HepG2 (cell line): ENCODE results near the gene CIITA. TPM values are rescaled to one million over a fixed set of nuclear protein-coding genes. Genes with fewer than 3 reads are reported as not detected.

ENCODE experiments used
- ARNTL ChIP-seq: sonication (generic); formaldehyde crosslinking; IDR thresholded peaks from 2 replicates; pipeline ENCODE4 v1.4.0; 2020; ENCODE audit warnings: mild to moderate bottlenecking, missing genetic modification reagents
- CENPBD1 ChIP-seq: sonication (generic); formaldehyde crosslinking; IDR thresholded peaks from 2 replicates; pipeline ENCODE4 v1.8.0; 2022; ENCODE audit warnings: missing genetic modification reagents, low read depth, mild to moderate bottlenecking, borderline replicate concordance
- CHD2 ChIP-seq: IDR thresholded peaks from 2 replicates; pipeline ENCODE4 v1.6.1; 2011; ENCODE audit warnings: low read depth, low read length, improper control_type of control experiment
- FLYWCH1 ChIP-seq: sonication (generic); formaldehyde crosslinking; IDR thresholded peaks from 2 replicates; pipeline ENCODE4 v1.8.1; 2023; ENCODE audit warnings: mild to moderate bottlenecking, missing genetic modification reagents
- FOSL1 ChIP-seq: sonication (generic); formaldehyde crosslinking; IDR thresholded peaks from 2 replicates; pipeline ENCODE4 v1.9.0; 2021; ENCODE audit warnings: missing genetic modification reagents, borderline replicate concordance
- PREB ChIP-seq: sonication (generic); formaldehyde crosslinking; IDR thresholded peaks from 2 replicates; pipeline ENCODE4 v1.4.0; 2020; ENCODE audit warnings: missing genetic modification reagents
- SMAD3 ChIP-seq: sonication (generic); formaldehyde crosslinking; IDR thresholded peaks from 2 replicates; pipeline ENCODE4 v1.4.0; 2020; ENCODE audit warnings: missing genetic modification reagents
- ZBTB3 ChIP-seq: sonication (generic); formaldehyde crosslinking; IDR thresholded peaks from 2 replicates; pipeline ENCODE4 v1.4.0; 2020; ENCODE audit warnings: low read depth, mild to moderate bottlenecking, moderate library complexity, missing genetic modification reagents, borderline replicate concordance
- ZFP62 ChIP-seq: sonication (generic); formaldehyde crosslinking; IDR thresholded peaks from 2 replicates; pipeline ENCODE4 v1.4.0; 2020; ENCODE audit warnings: missing genetic modification reagents
- ZNF296 ChIP-seq: sonication (generic); formaldehyde crosslinking; conservative IDR thresholded peaks from 2 replicates; pipeline ENCODE4 v1.5.0; 2020; ENCODE audit warnings: mild to moderate bottlenecking, missing genetic modification reagents
- ZNF496 ChIP-seq: sonication (generic); formaldehyde crosslinking; IDR thresholded peaks from 2 replicates; pipeline ENCODE4 v1.8.1; 2023; ENCODE audit warnings: mild to moderate bottlenecking, moderate library complexity, missing genetic modification reagents; ENCODE audit not compliant: insufficient replicate concordance
- ZNF609 ChIP-seq: sonication (generic); formaldehyde crosslinking; IDR thresholded peaks from 2 replicates; pipeline ENCODE4 v1.4.0; 2020; ENCODE audit warnings: mild to moderate bottlenecking, missing genetic modification reagents, borderline replicate concordance
- ZNF782 ChIP-seq: sonication (generic); formaldehyde crosslinking; IDR thresholded peaks from 2 replicates; pipeline ENCODE4 v1.4.0; 2020; ENCODE audit warnings: missing genetic modification reagents, mild to moderate bottlenecking, borderline replicate concordance
- ZNF891 ChIP-seq: sonication (generic); formaldehyde crosslinking; IDR thresholded peaks from 2 replicates; pipeline ENCODE4 v1.5.0; 2020; ENCODE audit warnings: mild to moderate bottlenecking, missing genetic modification reagents
- ZSCAN30 ChIP-seq: sonication (generic); formaldehyde crosslinking; IDR thresholded peaks from 2 replicates; pipeline ENCODE4 v1.5.0; 2020; ENCODE audit warnings: mild to moderate bottlenecking, missing genetic modification reagents
- ZSCAN31 ChIP-seq: sonication (generic); formaldehyde crosslinking; IDR thresholded peaks from 2 replicates; pipeline ENCODE4 v1.5.0; 2020; ENCODE audit warnings: low read depth, mild to moderate bottlenecking, missing genetic modification reagents
- polyA plus RNA-seq, 8 experiments: library from polyadenylated mRNA; depleted of rRNA in 3 of 8; stranded (reverse) in 7 of 8; unstranded in 1 of 8; fragments of >200 nt; fragmentation: Illumina TruSeq in 4 of 8; extraction: Trizol in 4 of 8; gene quantifications; 2 replicates each; pipeline versions ENCODE4 v1.2.1 to v1.2.3, GENCODE V29; 2011 to 2016; ENCODE audit warnings: low read depth in 4 of 8, missing spikeins in 1 of 8, mixed read lengths in 1 of 8; ENCODE audit not compliant: insufficient read depth in 1 of 8
- total RNA-seq, 5 experiments: library from RNA; depleted of rRNA; stranded (reverse); fragments of >200 nt; fragmentation: Illumina TruSeq; extraction: Trizol; gene quantifications; 2 replicates each; pipeline ENCODE4 v1.2.3, GENCODE V29; 2016; ENCODE audit warnings: low read depth in 1 of 5
- TF ChIP-seq, protein P1 (sequence below): sonication (generic); formaldehyde crosslinking; IDR thresholded peaks from 2 replicates; pipeline ENCODE4 v1.4.0; 2020; ENCODE audit warnings: missing genetic modification reagents

CIITA gene
- total and polyA plus RNA-seq, 2 of the 13 experiments (the other 11 are each of a cell fraction or from before 2014, with no cell fraction given): 0.08 to 0.09 TPM

GRCh38 chr16:10944249-10945064 lies 67.5 kb downstream of the CIITA start, which contains the start of gene CLEC16A (continued):
- TF ChIP-seq, protein P1, sequence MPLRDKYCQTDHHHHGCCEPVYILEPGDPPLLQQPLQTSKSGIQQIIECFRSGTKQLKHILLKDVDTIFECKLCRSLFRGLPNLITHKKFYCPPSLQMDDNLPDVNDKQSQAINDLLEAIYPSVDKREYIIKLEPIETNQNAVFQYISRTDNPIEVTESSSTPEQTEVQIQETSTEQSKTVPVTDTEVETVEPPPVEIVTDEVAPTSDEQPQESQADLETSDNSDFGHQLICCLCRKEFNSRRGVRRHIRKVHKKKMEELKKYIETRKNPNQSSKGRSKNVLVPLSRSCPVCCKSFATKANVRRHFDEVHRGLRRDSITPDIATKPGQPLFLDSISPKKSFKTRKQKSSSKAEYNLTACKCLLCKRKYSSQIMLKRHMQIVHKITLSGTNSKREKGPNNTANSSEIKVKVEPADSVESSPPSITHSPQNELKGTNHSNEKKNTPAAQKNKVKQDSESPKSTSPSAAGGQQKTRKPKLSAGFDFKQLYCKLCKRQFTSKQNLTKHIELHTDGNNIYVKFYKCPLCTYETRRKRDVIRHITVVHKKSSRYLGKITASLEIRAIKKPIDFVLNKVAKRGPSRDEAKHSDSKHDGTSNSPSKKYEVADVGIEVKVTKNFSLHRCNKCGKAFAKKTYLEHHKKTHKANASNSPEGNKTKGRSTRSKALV: peak; percentile 75; the same call in 1 of the 2 replicates
- TF ChIP-seq PREB (CRISPR knock-in tag) (no peak), ZSCAN31 (CRISPR knock-in tag) (peak; percentile 97), ZSCAN30 (CRISPR knock-in tag) (0 out of 2 replicates have a peak, but pooled peaks have one; percentile 31), ZNF891 (CRISPR knock-in tag) (peak; percentile 90; the same call in 1 of the 2 replicates), ZFP62 (CRISPR knock-in tag) (peak; percentile 96; the same call in 1 of the 2 replicates), SMAD3 (peak; percentile 95), ARNTL (CRISPR knock-in tag) (peak; percentile 86), ZNF609 (CRISPR knock-in tag) (peak; percentile 82), ZNF296 (CRISPR knock-in tag) (no peak), ZNF782 (CRISPR knock-in tag) (peak; percentile 98; the same call in 1 of the 2 replicates), CENPBD1 (CRISPR knock-in tag) (no peak; the same call in 1 of the 2 replicates), ZBTB3 (peak; percentile 84; the same call in 1 of the 2 replicates), CHD2 (peak; percentile 81), FLYWCH1 (CRISPR knock-in tag) (no peak), ZNF496 (CRISPR knock-in tag) (no peak), FOSL1 (CRISPR knock-in tag) (no peak)
